Spleen (tissue), 11 donors: ENCODE measurements around the gene PRR16. TPM values are rescaled to one million over a fixed set of nuclear protein-coding genes. Genes with fewer than 3 reads are reported as not detected.

ENCODE experiments used
- DNase-seq: peaks from one replicate; pipeline ENCODE4 v3.0.0-alpha.2; 2020
- H3K27ac ChIP-seq, 8 donors: fragments of 200-600 bp; sonication (generic) in 7 of 8; 1 replicate in 4 of 8; 2 replicates in 4 of 8; pipeline versions ENCODE4 v1.5.0 to v1.8.0; 2016 to 2021; ENCODE audit warnings: inconsistent platforms in 4 of 8, mild to moderate bottlenecking in 4 of 8, moderate library complexity in 1 of 8
- H3K27me3 ChIP-seq, 7 donors: fragments of 200-600 bp; sonication (generic) in 6 of 7; replicated peaks in 1 of 7; 1 replicate in 4 of 7; 2 replicates in 3 of 7; pipeline versions ENCODE4 v1.5.0 to v1.8.0; 2016 to 2021; ENCODE audit warnings: inconsistent platforms in 3 of 7, mild to moderate bottlenecking in 1 of 7
- H3K36me3 ChIP-seq, 6 donors: fragments of 200-600 bp; sonication (generic) in 5 of 6; 1 replicate in 4 of 6; 2 replicates in 2 of 6; pipeline versions ENCODE4 v1.5.0 to v1.8.0; 2016 to 2021; ENCODE audit warnings: inconsistent platforms in 2 of 6
- H3K4me1 ChIP-seq, 6 donors: fragments of 200-600 bp; sonication (generic) in 5 of 6; 1 replicate in 3 of 6; 2 replicates in 3 of 6; pipeline versions ENCODE4 v1.5.0 to v1.8.0; 2016 to 2021; ENCODE audit warnings: inconsistent platforms in 3 of 6
- H3K4me3 ChIP-seq, 8 donors: fragments of 200-600 bp; sonication (generic) in 7 of 8; 1 replicate in 4 of 8; 2 replicates in 4 of 8; pipeline versions ENCODE4 v1.5.0 to v1.8.0; 2016 to 2021; ENCODE audit warnings: inconsistent platforms in 4 of 8, mild to moderate bottlenecking in 4 of 8, moderate library complexity in 2 of 8
- H3K9me3 ChIP-seq, 8 donors: fragments of 200-600 bp; sonication (generic) in 7 of 8; 1 replicate in 4 of 8; 2 replicates in 4 of 8; pipeline versions ENCODE4 v1.5.0 to v1.8.0; 2016 to 2021; ENCODE audit warnings: inconsistent platforms in 4 of 8
- POLR2A ChIP-seq, 3 donors: fragments of 450-650 bp; IDR thresholded peaks; one replicate each; pipeline ENCODE4 v1.5.1; 2017; ENCODE audit warnings: antibody characterized with exemption in 3 of 3, mild to moderate bottlenecking in 1 of 3
- POLR2AphosphoS5 ChIP-seq, 3 donors: sonication (generic); formaldehyde crosslinking; IDR thresholded peaks; one replicate each; pipeline ENCODE4 v1.5.1; 2017; ENCODE audit warnings: antibody characterized with exemption in 3 of 3
- WGBS, 5 donors: extraction: QIAGEN DNeasy Blood & Tissue Kit in 3 of 5; methylation state at CpG; one replicate each; pipeline versions ENCODE4 v1.1.5 to v1.1.7; 2013 to 2018; 5-methylcytosine and 5-hydroxymethylcytosine counted together
- intact Hi-C: fragments of 100-400 bp; cut with DNase I; formaldehyde crosslinking; loops from one replicate; pipeline ENCODE4 v1.15.0; 2023; ENCODE audit warnings: low total_unique reads
- polyA plus RNA-seq, 3 donors: library from polyadenylated mRNA; stranded (reverse); fragments of 200-250 nt; gene quantifications; one replicate each; pipeline ENCODE4 v1.2.1, GENCODE V29; 2013
- total RNA-seq, 7 donors: library from RNA; depleted of rRNA in 3 of 7; stranded (reverse); fragments of >200 nt in 3 of 7; fragmentation: NEBNext Ultra II Directional in 4 of 7; extraction: Animal tissue kit (Norgen Biotek cat#: 25700) in 4 of 7; gene quantifications; one replicate each; pipeline versions ENCODE4 v1.1.0 to v1.2.1, GENCODE V29; 2016 to 2021
- TF ChIP-seq, protein P1 (sequence below), 11 experiments: fragments of 200-600 bp in 7 of 11; fragments of 450-650 bp in 4 of 11; sonication (generic) in 4 of 11; IDR thresholded peaks in 8 of 11; conservative IDR thresholded peaks in 3 of 11; 1 replicate in 7 of 11; 2 replicates in 4 of 11; pipeline versions ENCODE4 v1.4.0 to v1.8.0; 2016 to 2021; ENCODE audit warnings: antibody characterized with exemption in 11 of 11, inconsistent platforms in 4 of 11, mild to moderate bottlenecking in 1 of 11
- donor health status: healthy with polysubstance abuse.
- donor health status: DM: no; HTN: no; CAD: no; lungs with moderate emphysema.
- donor health status: DM: no; HTN: no; CAD: no.
- donor health status: Bipolar disorder and iron deficiency.
- donor health status: healthy.
- donor health status: DM: no; HTN: no; CAD: no.
- donor health status: DM: yes; HTN: yes; CAD: no.

The PRR16 gene
- total and polyA plus RNA-seq, 10 donors: 0.61 to 4.5 (median 2.1) TPM

DNA sequence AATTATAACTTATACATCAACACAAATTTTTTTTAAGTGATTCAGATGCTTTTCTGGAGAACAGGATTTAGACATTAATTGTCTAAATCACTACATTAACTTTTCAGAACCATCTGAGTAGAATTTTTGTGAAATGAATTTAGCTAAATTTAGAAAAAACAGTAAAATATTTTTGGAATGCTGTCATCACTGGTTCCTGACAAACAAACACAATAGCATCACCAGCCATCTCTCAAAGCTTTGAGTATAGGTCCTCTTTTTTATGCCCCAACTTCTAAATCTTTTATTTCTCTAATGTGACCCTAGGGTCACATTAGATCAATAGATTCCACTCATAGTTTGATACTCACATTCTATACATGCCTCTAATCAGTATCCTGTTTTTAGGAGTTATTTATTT is 104.6 kb downstream of the PRR16 start:
- no peaks in the 10 kb centered on the region for H3K4me1 ChIP-seq
- H3K9me3 ChIP-seq: peaks cover 0 to 12% (median 0%) of the 10 kb centered on the region in 8 donors
- TF ChIP-seq, protein P1, sequence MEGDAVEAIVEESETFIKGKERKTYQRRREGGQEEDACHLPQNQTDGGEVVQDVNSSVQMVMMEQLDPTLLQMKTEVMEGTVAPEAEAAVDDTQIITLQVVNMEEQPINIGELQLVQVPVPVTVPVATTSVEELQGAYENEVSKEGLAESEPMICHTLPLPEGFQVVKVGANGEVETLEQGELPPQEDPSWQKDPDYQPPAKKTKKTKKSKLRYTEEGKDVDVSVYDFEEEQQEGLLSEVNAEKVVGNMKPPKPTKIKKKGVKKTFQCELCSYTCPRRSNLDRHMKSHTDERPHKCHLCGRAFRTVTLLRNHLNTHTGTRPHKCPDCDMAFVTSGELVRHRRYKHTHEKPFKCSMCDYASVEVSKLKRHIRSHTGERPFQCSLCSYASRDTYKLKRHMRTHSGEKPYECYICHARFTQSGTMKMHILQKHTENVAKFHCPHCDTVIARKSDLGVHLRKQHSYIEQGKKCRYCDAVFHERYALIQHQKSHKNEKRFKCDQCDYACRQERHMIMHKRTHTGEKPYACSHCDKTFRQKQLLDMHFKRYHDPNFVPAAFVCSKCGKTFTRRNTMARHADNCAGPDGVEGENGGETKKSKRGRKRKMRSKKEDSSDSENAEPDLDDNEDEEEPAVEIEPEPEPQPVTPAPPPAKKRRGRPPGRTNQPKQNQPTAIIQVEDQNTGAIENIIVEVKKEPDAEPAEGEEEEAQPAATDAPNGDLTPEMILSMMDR (IDR thresholded peaks at IDR 0.05 in 8 of 11, conservative IDR thresholded peaks at IDR 0.05 in 3 of 11): no peak
- no peak for TF ChIP-seq POLR2AphosphoS5 (IDR thresholded peaks at IDR 0.05)
- TF ChIP-seq POLR2A (IDR thresholded peaks at IDR 0.05): no peak
- H3K36me3 ChIP-seq: no peaks in the 10 kb centered on the region
- no peak overlapping the region for H3K4me3 ChIP-seq
- no peaks in the 10 kb centered on the region for H3K27me3 ChIP-seq
- H3K27ac ChIP-seq: no peak overlapping the region
- no peak for DNase-seq
- intact Hi-C loops: no loop called here

DNA sequence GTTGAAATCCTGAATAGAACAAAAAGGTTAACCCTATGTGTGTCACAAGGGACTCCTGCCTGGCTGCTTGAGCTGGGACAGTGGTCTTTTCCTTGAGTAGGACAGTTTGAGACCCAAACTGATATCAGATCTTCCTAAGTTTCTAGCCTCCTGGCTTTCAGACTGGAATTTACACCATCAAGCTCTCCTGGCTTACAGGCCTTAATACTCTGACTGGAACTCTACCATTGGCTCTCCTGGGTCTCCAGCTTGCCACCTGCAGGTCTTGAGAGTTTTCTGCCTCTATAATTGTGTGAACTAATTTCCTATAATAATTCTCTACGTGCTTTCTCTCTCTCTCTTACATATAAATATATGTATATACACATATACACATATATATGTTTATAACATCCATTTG is 112.5 kb downstream of the PRR16 start:
- Histone ChIP-seq H3K4me1 (no peaks in the 10 kb centered on the region), H3K9me3 (peaks cover 0 to 10% (median 4%) of the 10 kb centered on the region in 8 donors), H3K27me3 (no peaks in the 10 kb centered on the region), H3K27ac (no peak overlapping the region), H3K4me3 (no peak overlapping the region), H3K36me3 (no peaks in the 10 kb centered on the region)
- TF ChIP-seq POLR2A (IDR thresholded peaks at IDR 0.05): no peak
- TF ChIP-seq, protein P1 (IDR thresholded peaks at IDR 0.05 in 8 of 11, conservative IDR thresholded peaks at IDR 0.05 in 3 of 11): no peak
- TF ChIP-seq POLR2AphosphoS5 (IDR thresholded peaks at IDR 0.05): no peak
- DNase-seq: no peak
- 49 to 64% (median 57%) methylated on average over 1 of the region's 1 CpG for WGBS, 5 donors
- intact Hi-C loops: no loop called here

DNA sequence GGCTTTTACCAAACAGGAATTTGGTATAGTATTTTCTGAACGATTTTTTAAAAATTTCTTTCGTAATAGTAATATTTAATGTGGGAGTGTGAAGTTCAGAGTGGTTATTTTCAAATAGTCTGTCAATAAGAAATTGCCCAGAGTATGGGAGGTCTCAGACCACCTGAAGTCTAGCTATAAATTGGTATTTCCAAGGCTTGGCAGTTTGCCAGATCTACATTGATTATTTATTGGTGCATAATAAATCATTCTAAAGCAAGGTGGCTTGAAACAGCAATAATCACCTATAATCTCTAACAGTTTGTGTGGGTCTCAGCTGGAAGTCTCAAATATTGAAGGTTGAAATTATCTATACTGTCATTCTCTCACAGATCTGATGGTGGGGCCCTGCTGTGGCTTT is 118.5 kb downstream of the PRR16 start:
- TF ChIP-seq POLR2A (IDR thresholded peaks at IDR 0.05): no peak
- TF ChIP-seq, protein P1 (IDR thresholded peaks at IDR 0.05 in 8 of 11, conservative IDR thresholded peaks at IDR 0.05 in 3 of 11): no peak
- TF ChIP-seq POLR2AphosphoS5 (IDR thresholded peaks at IDR 0.05): no peak

DNA sequence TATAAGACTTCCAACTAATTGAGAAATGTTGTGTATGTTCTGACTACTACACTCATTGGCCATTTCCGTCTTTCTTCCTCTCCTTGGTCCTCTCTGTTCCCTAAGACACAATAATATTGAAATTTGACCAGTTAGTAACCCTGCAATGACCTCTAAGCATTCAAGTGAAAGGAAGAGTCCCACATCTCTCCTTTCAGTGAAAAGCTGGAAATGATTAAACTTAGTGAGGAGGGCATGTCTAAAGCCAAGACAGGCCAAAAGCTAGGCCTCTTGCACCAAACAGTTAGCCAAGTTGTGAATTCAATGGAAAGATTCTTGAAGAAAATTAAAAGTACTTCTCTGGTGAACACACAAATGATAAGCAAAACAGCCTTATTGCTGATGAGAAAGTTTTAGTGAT is 122.5 kb downstream of the PRR16 start:
- Histone ChIP-seq H3K36me3 (no peaks in the 10 kb centered on the region), H3K9me3 (peaks cover 0 to 7% (median 2%) of the 10 kb centered on the region in 8 donors), H3K27me3 (no peaks in the 10 kb centered on the region), H3K4me1 (no peaks in the 10 kb centered on the region), H3K4me3 (no peak overlapping the region), H3K27ac (no peak overlapping the region)
- no peak for TF ChIP-seq POLR2AphosphoS5 (IDR thresholded peaks at IDR 0.05)
- TF ChIP-seq POLR2A (IDR thresholded peaks at IDR 0.05): no peak
- TF ChIP-seq, protein P1 (IDR thresholded peaks at IDR 0.05 in 8 of 11, conservative IDR thresholded peaks at IDR 0.05 in 3 of 11): no peak
- intact Hi-C loops: no loop called here
- 37 to 78% (median 67%) methylated on average over 1 of the region's 1 CpG for WGBS, 5 donors
- no peak for DNase-seq

More for the DNA sequence above, 118.5 kb downstream of the PRR16 start:
- no peaks in the 10 kb centered on the region for H3K36me3 ChIP-seq
- H3K4me1 ChIP-seq: no peaks in the 10 kb centered on the region
- WGBS, 5 donors: 15 to 68% (median 52%) methylated on average over 2 of the region's 2 CpGs
- no peak overlapping the region for H3K27ac ChIP-seq
- no peak for DNase-seq
- H3K27me3 ChIP-seq: no peaks in the 10 kb centered on the region
- peaks cover 0 to 14% (median 9%) of the 10 kb centered on the region in 8 donors for H3K9me3 ChIP-seq
- no peak overlapping the region for H3K4me3 ChIP-seq
- intact Hi-C loops: no loop called here
